Fibroblast of lung (primary cell): ENCODE measurements around the gene CD58.

ENCODE experiments used
- CTCF ChIP-seq, 2 donors: IDR thresholded peaks in 1 of 2; conservative IDR thresholded peaks in 1 of 2; 1 replicate in 1 of 2; 2 replicates in 1 of 2; pipeline ENCODE4 v1.5.1; 2011 to 2012; ENCODE audit warnings: low read length in 2 of 2, control low read depth in 1 of 2, inconsistent platforms in 1 of 2, low read depth in 1 of 2, mild to moderate bottlenecking in 1 of 2
- EZH2 ChIP-seq: IDR thresholded peaks from 2 replicates; pipeline ENCODE4 v1.5.1; 2012; ENCODE audit warnings: low read length, control low read depth, mild to moderate bottlenecking; ENCODE audit errors: missing control alignments

- TF ChIP-seq CTCF (conservative IDR thresholded peaks at IDR 0.05 in 1 of 2, IDR thresholded peaks at IDR 0.05 in 1 of 2; ENCODE audit: low read depth in 1 of 2, low read length in 2 of 2) (no peak), EZH2 (no peak)
Observed at GRCh38 chr1:116472431-116472961, 98.3 kb downstream of the CD58 start.
